OCI-LY3 (cell line): ENCODE data around the gene COIL.

ENCODE experiments used
- H2AFZ ChIP-seq: fragments of 200-600, 300-600 bp; shearing (Covaris generic); 2 replicates; pipeline ENCODE4 v1.6.0; 2014; ENCODE audit warnings: antibody characterized with exemption, low read depth, low read length
- H3K27ac ChIP-seq: fragments of 200-600, 300-600 bp; sonication (generic); 2 replicates; pipeline ENCODE4 v1.5.1; 2014; ENCODE audit warnings: mild to moderate bottlenecking, low read length, moderate library complexity, mixed read lengths
- H3K27me3 ChIP-seq: fragments of 200-600, 300-600 bp; sonication (generic); 2 replicates; pipeline ENCODE4 v1.6.1; 2014; ENCODE audit warnings: low read depth, low read length, mixed read lengths
- H3K36me3 ChIP-seq: fragments of 200-600, 300-600 bp; sonication (generic); replicated peaks from 2 replicates; pipeline ENCODE3; 2014; ENCODE audit warnings: low read depth, low read length, mixed read lengths
- H3K4me1 ChIP-seq: fragments of 300-600, 200-600 bp; sonication (generic); 2 replicates; pipeline ENCODE4 v1.6.1; 2014; ENCODE audit warnings: low read length, mixed read lengths
- H3K4me2 ChIP-seq: fragments of 200-600, 300-600 bp; sonication (generic); 2 replicates; pipeline ENCODE4 v1.6.1; 2014; ENCODE audit warnings: low read length, mixed read lengths
- H3K4me3 ChIP-seq: fragments of 300-600, 200-600 bp; sonication (generic); 2 replicates; pipeline ENCODE4 v1.5.1; 2014; ENCODE audit warnings: antibody characterized with exemption, mild to moderate bottlenecking, low read length, moderate library complexity
- H3K79me2 ChIP-seq: fragments of 300-600, 200-600 bp; shearing (Covaris generic); 2 replicates; pipeline ENCODE4 v1.6.1; 2014; ENCODE audit warnings: mild to moderate bottlenecking, low read length, mixed read lengths
- H3K9ac ChIP-seq: fragments of 300-600, 200-600 bp; shearing (Covaris generic); 2 replicates; pipeline ENCODE4 v1.6.0; 2014; ENCODE audit warnings: mild to moderate bottlenecking, low read length, moderate library complexity
- H3K9me3 ChIP-seq: fragments of 200-600, 300-600 bp; shearing (Covaris generic); 2 replicates; pipeline ENCODE4 v1.6.1; 2014; ENCODE audit warnings: low read length, mixed read lengths; ENCODE audit not compliant: insufficient read depth
- H4K20me1 ChIP-seq: fragments of 200-600, 300-600 bp; sonication (generic); 2 replicates; pipeline ENCODE4 v1.6.1; 2016; ENCODE audit warnings: low read length, mixed read lengths; ENCODE audit not compliant: insufficient read depth
- EZH2phosphoT487 ChIP-seq: fragments of 200-600 bp; shearing (Covaris generic); IDR thresholded peaks from 2 replicates; pipeline ENCODE4 v1.6.1; 2018; ENCODE audit warnings: antibody characterized with exemption, mixed run types, low read depth
- TF ChIP-seq, protein P1 (sequence below): fragments of 200-600, 300-600 bp; sonication (generic); IDR thresholded peaks from 2 replicates; pipeline ENCODE4 v1.5.1; 2014; ENCODE audit warnings: antibody characterized with exemption, low read length, low read depth

COIL gene

GRCh38 chr17:56926270-56926669 is 34.6 kb downstream of the COIL start:
- TF ChIP-seq, protein P1, sequence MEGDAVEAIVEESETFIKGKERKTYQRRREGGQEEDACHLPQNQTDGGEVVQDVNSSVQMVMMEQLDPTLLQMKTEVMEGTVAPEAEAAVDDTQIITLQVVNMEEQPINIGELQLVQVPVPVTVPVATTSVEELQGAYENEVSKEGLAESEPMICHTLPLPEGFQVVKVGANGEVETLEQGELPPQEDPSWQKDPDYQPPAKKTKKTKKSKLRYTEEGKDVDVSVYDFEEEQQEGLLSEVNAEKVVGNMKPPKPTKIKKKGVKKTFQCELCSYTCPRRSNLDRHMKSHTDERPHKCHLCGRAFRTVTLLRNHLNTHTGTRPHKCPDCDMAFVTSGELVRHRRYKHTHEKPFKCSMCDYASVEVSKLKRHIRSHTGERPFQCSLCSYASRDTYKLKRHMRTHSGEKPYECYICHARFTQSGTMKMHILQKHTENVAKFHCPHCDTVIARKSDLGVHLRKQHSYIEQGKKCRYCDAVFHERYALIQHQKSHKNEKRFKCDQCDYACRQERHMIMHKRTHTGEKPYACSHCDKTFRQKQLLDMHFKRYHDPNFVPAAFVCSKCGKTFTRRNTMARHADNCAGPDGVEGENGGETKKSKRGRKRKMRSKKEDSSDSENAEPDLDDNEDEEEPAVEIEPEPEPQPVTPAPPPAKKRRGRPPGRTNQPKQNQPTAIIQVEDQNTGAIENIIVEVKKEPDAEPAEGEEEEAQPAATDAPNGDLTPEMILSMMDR: no peak
- TF ChIP-seq EZH2phosphoT487: no peak
- Histone ChIP-seq H3K79me2 (no peaks in the 10 kb centered on the region), H3K9me3 (peaks cover 18% of the 10 kb centered on the region; the same call in 1 of the 2 replicates), H3K36me3 (no peaks in the 10 kb centered on the region), H3K27me3 (no peaks in the 10 kb centered on the region), H3K4me3 (no peak overlapping the region), H4K20me1 (no peaks in the 10 kb centered on the region), H3K27ac (no peak overlapping the region), H3K4me1 (no peaks in the 10 kb centered on the region), H3K4me2 (no peak overlapping the region), H3K9ac (no peak overlapping the region), H2AFZ (no peak overlapping the region)

DNA sequence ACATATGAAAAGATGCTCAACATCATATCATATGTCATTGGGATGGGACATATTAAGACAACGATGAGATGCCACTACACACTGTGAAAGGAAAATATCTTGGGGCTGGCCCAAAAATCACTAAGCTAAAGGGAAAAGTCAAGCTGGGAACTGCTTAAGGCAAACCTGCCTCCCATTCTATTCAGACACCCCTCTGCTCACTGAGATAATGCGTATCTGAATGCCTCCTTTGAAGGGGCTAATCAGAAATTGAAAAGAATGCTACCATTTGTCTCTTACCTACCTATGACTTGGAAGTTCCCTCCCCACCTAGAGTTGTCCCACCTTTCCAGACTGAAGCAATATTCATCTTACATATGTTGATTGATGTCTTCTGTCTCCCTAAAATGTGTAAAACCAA is 35.8 kb downstream of the COIL start:
- H3K36me3 ChIP-seq: no peaks in the 10 kb centered on the region
- H3K9ac ChIP-seq: no peak overlapping the region
- peaks cover 10% of the 10 kb centered on the region; the same call in 1 of the 2 replicates for H3K9me3 ChIP-seq
- TF ChIP-seq, protein P1: no peak
- TF ChIP-seq EZH2phosphoT487: no peak
- H3K27ac ChIP-seq: no peak overlapping the region
- no peaks in the 10 kb centered on the region for H3K79me2 ChIP-seq
- H2AFZ ChIP-seq: no peak overlapping the region
- H3K4me3 ChIP-seq: no peak overlapping the region
- no peaks in the 10 kb centered on the region for H3K4me1 ChIP-seq
- no peak overlapping the region for H3K4me2 ChIP-seq
- H3K27me3 ChIP-seq: no peaks in the 10 kb centered on the region
- H4K20me1 ChIP-seq: no peaks in the 10 kb centered on the region

DNA sequence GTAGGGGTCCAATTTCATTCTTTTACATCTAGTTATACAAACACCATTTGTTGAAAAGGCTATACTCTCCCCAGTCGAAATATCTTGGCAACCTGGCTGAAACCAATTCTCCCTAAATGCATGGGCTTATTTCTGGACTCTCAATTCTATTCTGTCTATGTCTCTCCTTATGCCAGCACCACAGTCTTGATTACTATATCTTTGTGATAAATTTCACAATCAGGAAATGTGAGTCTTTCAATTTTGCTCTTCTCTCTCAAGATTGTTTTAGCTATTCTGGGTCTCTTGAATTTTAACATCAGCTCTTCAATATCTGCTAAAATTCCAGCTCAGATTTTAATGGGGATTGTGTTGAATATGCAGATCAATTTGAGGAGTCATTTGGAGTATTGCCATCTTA is 41.1 kb downstream of the COIL start:
- Histone ChIP-seq H4K20me1 (no peaks in the 10 kb centered on the region), H3K4me1 (peaks cover 16% of the 10 kb centered on the region), H3K79me2 (peaks cover 2% of the 10 kb centered on the region; the same call in 1 of the 2 replicates), H3K9me3 (peaks cover 7% of the 10 kb centered on the region; the same call in 1 of the 2 replicates), H3K4me3 (no peak overlapping the region), H3K27ac (no peak overlapping the region), H3K36me3 (no peaks in the 10 kb centered on the region), H2AFZ (no peak overlapping the region), H3K4me2 (no peak overlapping the region), H3K27me3 (no peaks in the 10 kb centered on the region), H3K9ac (no peak overlapping the region)
- TF ChIP-seq, protein P1: no peak
- TF ChIP-seq EZH2phosphoT487: no peak

DNA sequence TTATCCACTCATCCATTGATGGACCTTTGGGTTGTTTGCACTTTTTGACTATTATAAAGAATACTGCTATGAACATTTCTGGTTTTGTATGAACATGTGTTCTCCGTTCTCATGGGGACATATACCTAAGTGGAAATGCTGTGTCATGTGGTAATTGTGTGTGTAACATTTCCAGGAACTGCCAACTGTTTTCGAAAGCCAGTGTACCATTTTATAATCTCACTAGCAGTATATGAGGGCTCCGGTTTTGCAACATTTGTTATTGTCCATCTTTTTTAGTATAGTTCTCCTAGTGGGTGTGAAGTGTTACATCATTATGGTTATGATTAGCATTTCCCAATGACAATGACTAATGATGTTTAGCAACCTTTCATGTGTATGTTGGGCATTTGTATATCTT is 41.9 kb downstream of the COIL start:
- Histone ChIP-seq H3K9me3 (peaks cover 7% of the 10 kb centered on the region; the same call in 1 of the 2 replicates), H3K9ac (no peak overlapping the region), H3K4me2 (no peak overlapping the region), H3K4me3 (no peak overlapping the region), H3K27ac (no peak overlapping the region), H3K4me1 (peaks cover 17% of the 10 kb centered on the region), H3K36me3 (no peaks in the 10 kb centered on the region), H2AFZ (no peak overlapping the region), H3K79me2 (peaks cover 5% of the 10 kb centered on the region; the same call in 1 of the 2 replicates), H4K20me1 (no peaks in the 10 kb centered on the region), H3K27me3 (no peaks in the 10 kb centered on the region)
- TF ChIP-seq, protein P1: no peak
- no peak for TF ChIP-seq EZH2phosphoT487
